CD4-positive, alpha-beta T cell treated with Interferon alpha-2 for 1 hour (primary cell): ENCODE measurements around the gene MPRIP.

Experiments
- DNase-seq, 2 donors: peaks; one replicate each; pipeline ENCODE4 v3.0.0-alpha.2; 2020 to 2022

MPRIP gene

DNA sequence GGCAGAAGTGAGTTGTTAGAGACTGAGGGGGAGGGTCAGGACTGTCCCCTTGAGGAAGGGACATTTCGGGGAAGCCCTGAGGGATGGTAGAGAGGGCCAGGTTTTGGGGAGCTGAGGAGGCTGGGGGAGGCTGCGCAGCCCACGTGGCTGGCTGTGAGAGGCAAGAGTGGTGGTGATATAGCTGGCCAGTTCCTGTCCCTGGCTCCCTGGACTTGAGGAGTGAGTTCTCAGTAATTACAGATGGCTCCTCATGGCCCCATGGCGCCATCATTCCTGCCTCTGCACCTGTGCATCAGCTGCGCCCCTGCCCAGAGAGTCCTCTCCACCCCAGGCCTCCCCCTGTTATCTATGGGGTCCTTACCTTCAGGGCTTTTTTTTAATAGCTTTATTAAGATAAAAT lies 30.3 kb downstream of the MPRIP start:
- no peak for DNase-seq

- DNase-seq, result no peak
Measured at GRCh38 chr17:17073030-17073564, 30.8 kb downstream of the MPRIP start.

- DNase-seq, result no peak
Measured at GRCh38 chr17:17073581-17074403, 31.5 kb downstream of the MPRIP start.

- DNase-seq, result no peak
Measured at GRCh38 chr17:17075125-17075781, 33.0 kb downstream of the MPRIP start.

DNA sequence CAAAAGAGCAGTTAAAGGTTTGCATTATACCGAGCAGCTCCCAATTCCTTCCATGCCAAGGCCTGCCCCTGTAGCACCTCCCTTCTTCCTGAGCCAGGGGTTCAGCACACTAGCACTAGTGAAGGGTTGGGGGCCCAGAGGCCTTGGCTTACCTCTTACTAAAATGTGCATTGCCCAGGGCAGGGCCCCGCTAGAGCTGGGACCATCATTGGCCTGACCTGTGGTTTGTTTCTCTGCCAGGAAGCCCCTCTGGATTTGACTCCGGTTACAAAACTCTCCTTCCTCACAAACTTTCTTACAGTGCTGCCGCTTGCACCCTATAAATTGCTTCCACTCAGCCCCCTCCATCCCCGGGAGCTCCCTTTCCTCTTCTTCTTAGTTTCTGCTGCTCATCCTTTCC lies 33.8 kb downstream of the MPRIP start:
- no peak for DNase-seq

GRCh38 chr17:17077101-17077500 lies 34.8 kb downstream of the MPRIP start:
- DNase-seq, result no peak

- DNase-seq, result no peak
Measured at GRCh38 chr17:17077861-17078732, 35.8 kb downstream of the MPRIP start.

DNA sequence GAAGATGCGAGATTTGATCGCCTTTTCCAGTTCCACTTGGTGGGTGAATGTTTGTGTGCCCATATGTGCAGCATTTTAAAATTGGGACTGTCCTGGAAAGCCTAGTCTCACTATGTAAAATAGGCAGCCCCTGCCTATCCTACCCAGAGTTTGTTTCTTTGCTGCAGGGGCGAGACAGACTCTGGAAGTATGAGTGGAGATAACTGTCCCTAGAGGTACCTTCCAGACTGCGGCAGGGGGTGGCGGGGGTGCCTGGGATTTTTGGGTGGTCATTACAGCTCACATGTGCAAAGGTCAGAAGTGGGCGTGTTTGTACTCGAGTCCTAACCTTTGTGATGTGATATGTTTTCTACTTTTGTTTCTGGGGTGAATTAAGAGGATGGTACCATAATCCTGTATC lies 36.6 kb downstream of the MPRIP start:
- DNase-seq, result no peak

- no peak for DNase-seq
Measured at GRCh38 chr17:17079336-17079735, 37.1 kb downstream of the MPRIP start.

GRCh38 chr17:17079761-17080160 lies 37.5 kb downstream of the MPRIP start:
- no peak for DNase-seq

DNA sequence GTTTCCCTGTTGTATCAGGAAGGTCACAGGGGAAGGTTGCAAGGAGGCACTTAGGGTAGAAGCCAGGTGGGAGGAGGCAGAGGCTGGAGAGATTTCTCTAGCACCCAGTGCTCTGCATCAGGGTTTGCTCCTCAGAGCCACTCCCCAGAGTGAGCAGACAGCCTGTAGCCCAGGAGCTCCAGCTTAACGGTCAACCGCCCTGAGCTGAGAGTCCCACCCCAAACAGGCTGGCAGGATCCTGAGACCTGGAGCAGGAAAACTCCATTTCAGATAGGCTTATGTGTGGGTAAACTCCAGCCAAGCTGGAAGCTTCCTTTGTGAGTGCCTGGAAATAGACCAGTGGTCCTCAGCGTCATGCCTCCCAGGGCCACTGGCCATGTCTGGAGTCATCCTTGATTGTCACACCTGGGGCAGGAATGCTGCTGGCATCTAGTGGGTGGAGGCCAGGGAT lies 37.9 kb downstream of the MPRIP start:
- no peak for DNase-seq

- no peak for DNase-seq
Measured at GRCh38 chr17:17080781-17081180, 38.5 kb downstream of the MPRIP start.

DNA sequence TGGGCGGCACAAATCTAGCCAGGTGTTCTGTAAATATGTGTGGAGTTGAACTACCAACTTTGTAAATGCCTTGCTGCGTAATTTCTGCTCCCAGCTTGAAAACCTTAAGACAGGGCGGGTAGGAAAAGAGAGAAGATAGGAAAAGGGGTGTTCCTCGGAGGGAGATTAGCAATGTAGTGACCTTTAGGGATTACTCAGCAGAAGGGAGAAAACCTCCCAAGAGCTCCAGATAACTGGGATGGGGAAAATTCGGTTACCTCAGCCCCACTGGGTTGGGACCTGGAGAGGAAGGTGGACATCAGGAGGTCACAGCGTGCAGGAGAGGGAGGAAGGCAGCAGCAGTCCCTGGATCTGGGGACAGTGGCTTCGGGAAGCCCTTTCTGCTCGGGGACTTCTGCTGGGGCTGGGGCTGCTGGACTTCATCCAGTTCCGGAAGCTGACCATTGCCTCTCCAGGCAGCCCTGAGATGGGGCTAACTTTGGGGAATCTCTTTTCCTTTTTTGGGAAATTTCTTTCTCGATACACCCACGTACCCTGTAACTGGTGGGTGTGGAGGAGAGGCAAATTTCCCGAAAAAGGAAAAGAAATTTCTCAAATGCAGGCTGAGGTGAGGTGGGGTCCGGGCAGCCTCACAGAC lies 39.2 kb downstream of the MPRIP start:
- DNase-seq, result no peak

DNA sequence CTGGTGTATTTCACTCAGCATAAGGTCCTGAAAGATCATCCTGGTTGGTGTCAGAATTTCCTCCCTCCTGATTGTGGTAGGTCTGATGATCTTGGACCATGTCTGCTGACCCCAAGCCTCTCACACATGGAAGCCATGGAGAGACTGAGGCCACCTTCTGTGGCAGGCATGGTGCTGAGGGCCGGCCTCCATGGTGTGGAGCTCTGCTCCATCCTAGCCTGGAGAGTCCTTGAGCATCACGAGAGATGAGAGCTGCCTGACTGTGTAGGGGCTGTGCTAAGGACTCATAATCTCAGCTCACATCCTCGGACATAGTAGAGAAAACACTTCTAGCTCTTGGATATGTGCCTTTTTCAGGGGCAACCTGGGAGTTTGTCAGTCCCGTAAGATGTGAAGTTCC lies 40.6 kb downstream of the MPRIP start:
- DNase-seq, result no peak

GRCh38 chr17:17084317-17084835 lies 42.1 kb downstream of the MPRIP start:
- DNase-seq, result no peak

- no peak for DNase-seq
Measured at GRCh38 chr17:17084941-17085340, 42.7 kb downstream of the MPRIP start.

DNA sequence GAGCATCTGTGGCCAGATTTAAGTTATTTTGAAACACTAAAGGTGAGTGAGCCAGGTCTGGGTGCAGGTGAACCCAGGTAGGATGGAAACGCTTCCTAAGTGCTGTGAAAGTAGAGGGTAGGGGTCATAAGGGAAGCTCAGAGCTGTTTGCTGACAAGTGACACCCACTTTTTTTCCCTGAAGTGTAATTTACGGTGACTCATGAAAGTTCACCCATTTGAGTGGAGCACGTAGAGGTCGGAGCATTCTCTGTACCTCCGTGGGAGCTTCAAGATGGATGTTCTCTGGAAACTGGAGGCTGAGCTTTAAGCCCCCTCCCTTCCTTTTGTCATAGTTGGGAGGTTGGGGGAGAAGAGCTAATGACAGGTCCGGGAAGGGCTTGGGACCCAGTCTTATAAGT lies 44.3 kb downstream of the MPRIP start:
- DNase-seq, result no peak

DNA sequence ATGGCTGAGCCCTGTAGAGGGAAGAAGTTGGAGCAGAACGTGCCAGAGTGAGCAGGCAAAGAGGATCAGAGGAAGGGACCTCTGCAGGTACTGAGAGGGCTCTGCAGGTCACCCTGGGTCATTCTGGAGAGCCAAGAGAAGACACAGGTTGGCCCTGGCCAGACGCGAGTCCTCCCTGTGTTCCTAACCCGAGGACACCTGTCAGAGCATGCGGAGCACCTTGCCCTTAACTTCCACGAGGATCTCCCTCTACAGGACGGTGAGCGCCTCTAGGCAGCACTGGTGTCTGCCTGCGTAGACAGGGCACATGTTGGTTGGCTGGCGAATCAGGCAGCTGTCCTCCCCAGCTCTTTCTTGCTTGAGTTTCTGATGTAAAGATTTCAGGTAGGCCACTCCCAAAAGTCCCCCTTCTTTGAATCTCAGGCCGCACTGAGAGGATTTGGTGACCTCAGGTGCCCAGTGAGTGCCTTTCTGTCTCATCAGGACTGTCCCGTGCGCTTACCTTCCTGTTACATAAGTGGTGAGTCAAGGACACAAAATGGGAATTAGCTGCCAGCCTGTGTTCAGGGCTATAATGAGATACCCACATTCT lies 45.3 kb downstream of the MPRIP start:
- DNase-seq, result no peak

DNA sequence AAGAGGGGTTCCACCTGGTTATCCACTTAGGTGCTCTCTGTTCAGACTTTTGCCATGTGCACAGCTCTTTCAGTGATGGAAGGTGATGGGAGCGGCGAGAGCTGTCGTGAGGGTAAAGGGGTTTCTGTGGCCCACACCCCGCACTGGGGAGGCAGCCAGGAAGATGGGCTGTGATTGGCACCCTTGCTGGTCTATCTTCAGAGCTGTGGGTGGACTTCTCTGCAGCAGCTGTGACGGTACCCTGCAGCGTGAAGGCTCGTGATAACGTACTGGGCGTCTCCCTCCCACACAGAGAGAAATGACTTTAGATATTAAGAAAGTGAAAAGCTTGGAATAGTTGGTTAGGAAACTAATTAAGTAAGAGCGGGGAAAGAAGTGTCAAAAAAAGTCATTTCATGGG lies 45.8 kb downstream of the MPRIP start:
- no peak for DNase-seq

DNA sequence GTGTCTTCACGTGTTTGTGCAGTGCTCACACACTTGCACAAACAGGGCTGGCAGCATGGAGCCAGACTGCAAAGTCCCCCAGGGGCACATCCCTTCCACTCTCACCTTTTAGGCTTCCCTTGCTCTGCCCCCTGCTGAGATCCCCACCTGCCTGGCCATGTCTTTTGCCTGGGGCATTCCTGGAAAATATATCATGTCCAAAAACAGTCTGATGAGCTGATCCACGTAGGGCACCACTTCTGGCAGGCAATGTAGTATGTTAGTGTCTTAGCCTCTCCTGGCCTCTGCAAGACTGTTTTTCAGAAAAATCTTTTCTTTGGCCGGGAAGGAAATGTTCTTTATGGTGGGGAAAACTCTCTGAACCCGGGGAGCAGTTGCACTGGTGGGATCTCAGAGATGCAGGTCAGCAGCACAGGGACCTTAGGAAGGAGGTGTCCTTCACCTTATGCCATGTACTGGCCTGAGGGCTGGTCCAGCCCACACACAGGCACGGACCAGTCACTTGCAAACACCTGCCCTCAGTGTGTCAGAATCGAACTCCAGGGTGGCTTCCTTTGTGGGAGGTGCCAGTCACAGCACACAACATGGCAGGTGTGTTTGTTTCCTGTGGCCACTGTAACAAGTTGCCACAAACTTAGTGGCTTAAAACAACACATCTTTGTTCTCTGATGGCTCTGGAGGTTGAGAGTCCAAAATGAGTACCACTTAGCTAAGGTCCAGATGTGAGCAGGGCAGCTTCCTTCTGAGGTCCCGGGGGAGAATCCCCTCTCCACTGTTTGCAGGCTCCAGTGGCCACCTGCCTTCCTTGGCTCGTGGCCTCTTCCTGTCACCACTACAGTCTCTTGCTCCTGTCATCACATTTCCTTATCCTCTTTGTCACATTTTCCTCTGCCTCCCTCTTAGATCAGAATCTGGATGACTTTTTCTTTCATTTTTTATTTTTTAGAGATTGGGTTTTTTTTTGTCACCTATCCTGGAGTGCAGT lies 46.6 kb downstream of the MPRIP start:
- no peak for DNase-seq
